Measurements from ENCODE around the gene CFAP70. TPM values are rescaled to one million over a fixed set of nuclear protein-coding genes. Genes with fewer than 3 reads are reported as not detected.

Gene CFAP70
- total RNA-seq, 1 experiment from 2014 or later: 0.10 TPM

- in situ Hi-C loops (cut with HindIII; ENCODE audit: low pct_unique_long_range_greater_than_20kb, low sequenced_read_pairs): no loop called here
- Histone ChIP-seq H3K36me3 (ENCODE audit: control insufficient read depth, insufficient read depth, low read length) (peaks cover 25% of the 10 kb centered on the region), H3K27ac (ENCODE audit: low read length) (no peak overlapping the region), H3K27me3 (ENCODE audit: control insufficient read depth, insufficient read depth, low read length) (no peaks in the 10 kb centered on the region), H3K9me3 (ENCODE audit: control insufficient read depth, insufficient read depth, low read depth, low read length) (no peaks in the 10 kb centered on the region), H3K4me1 (ENCODE audit: control insufficient read depth, insufficient read depth, low read length) (no peaks in the 10 kb centered on the region), H3K4me3 (ENCODE audit: low read depth in 2 of 2, low read length in 2 of 2) (no peak overlapping the region)
- no peak for TF ChIP-seq CTCF (IDR thresholded peaks at IDR 0.05)
- no peak for TF ChIP-seq SIN3A (IDR thresholded peaks at IDR 0.05; ENCODE audit: borderline replicate concordance, insufficient read depth, low read depth, low read length)
- TF ChIP-seq REST (IDR thresholded peaks at IDR 0.05; ENCODE audit: insufficient read depth in 1 of 2, low read depth in 2 of 2, low read length in 1 of 2): no peak
- TF ChIP-seq POLR2AphosphoS5 (IDR thresholded peaks at IDR 0.05; ENCODE audit: low read depth, low read length): no peak
- TF ChIP-seq TCF7L2 (IDR thresholded peaks at IDR 0.05; ENCODE audit: low read depth, low read length): no peak
- DNase-seq (ENCODE audit: low read depth, low spot score) (no peak), ATAC-seq (no peak)
- no TSS peak for BruUV-seq (replicated peaks)
- intact Hi-C loops (cut with micrococcal nuclease; ENCODE audit: unreplicated experiment): no loop called here
- ChIA-PET POLR2A (interaction anchor here (1.1 kb wide), 1 partner anchor 13 kb away, joined by 3 read pairs; the partner anchor contains the start of gene DNAJC9), CTCF (interaction anchor here (0.6 kb wide), 1 partner anchor 8 kb away, joined by 4 read pairs; no protein-coding TSS in a partner anchor)
Measured at GRCh38 chr10:73234695-73235094, 124.0 kb downstream of the CFAP70 start.

- CTCF ChIA-PET: no interaction called here
- ATAC-seq (no peak), DNase-seq (ENCODE audit: low read depth, low spot score) (no peak)
- POLR2A ChIA-PET: interaction anchor here (0.6 to 1.1 kb wide), 2 partner anchors 13 to 24 kb away, joined by 3 to 12 read pairs; partner anchors contain the start of gene DNAJC9
- in situ Hi-C loops (cut with HindIII; ENCODE audit: low pct_unique_long_range_greater_than_20kb, low sequenced_read_pairs) (no loop called here), intact Hi-C loops (cut with micrococcal nuclease; ENCODE audit: unreplicated experiment) (no loop called here)
- no peak overlapping the region for H3K27ac ChIP-seq (ENCODE audit: low read length)
- peaks cover 20% of the 10 kb centered on the region for H3K36me3 ChIP-seq (ENCODE audit: control insufficient read depth, insufficient read depth, low read length)
- H3K27me3 ChIP-seq (ENCODE audit: control insufficient read depth, insufficient read depth, low read length): no peaks in the 10 kb centered on the region
- no peak overlapping the region for H3K4me3 ChIP-seq (ENCODE audit: low read depth in 2 of 2, low read length in 2 of 2)
- H3K4me1 ChIP-seq (ENCODE audit: control insufficient read depth, insufficient read depth, low read length): no peaks in the 10 kb centered on the region
- no peak for TF ChIP-seq REST (IDR thresholded peaks at IDR 0.05; ENCODE audit: insufficient read depth in 1 of 2, low read depth in 2 of 2, low read length in 1 of 2)
- no peaks in the 10 kb centered on the region for H3K9me3 ChIP-seq (ENCODE audit: control insufficient read depth, insufficient read depth, low read depth, low read length)
- BruUV-seq (replicated peaks): no TSS peak
Measured at GRCh38 chr10:73233883-73234282, 124.8 kb downstream of the CFAP70 start.

All from Panc1 (cell line).